B cell (primary cell): ENCODE results near the gene RUNDC3A. TPM values are rescaled to one million over a fixed set of nuclear protein-coding genes. Genes with fewer than 3 reads are reported as not detected.

ENCODE experiments used
- ATAC-seq: fragments of 200-7000 bp; cut with Tn5 transposase; one replicate; pipeline ENCODE4 v1.10.0; 2021; ENCODE audit warnings: low read depth, mild to moderate bottlenecking, moderate number of reproducible peaks, moderate library complexity
- CTCF ChIA-PET: fragments of 350-600 bp; sonication (Branson Sonifier 250); formaldehyde crosslinking; loops from one replicate; lab custom pipeline; 2021; ENCODE audit warnings: antibody characterized with exemption, inconsistent platforms; lab: Charles Lee
- POLR2A ChIA-PET: fragments of 350-600 bp; sonication (Branson Sonifier 250); formaldehyde crosslinking; loops from one replicate; lab custom pipeline; 2021; ENCODE audit warnings: antibody characterized with exemption; lab: Charles Lee
- DNase-seq: peaks from one replicate; pipeline ENCODE4 v3.0.0; 2013
- H2AFZ ChIP-seq: 2 replicates; pipeline ENCODE4 v1.6.1; 2012; ENCODE audit warnings: mild to moderate bottlenecking, low read depth, low read length; ENCODE audit not compliant: insufficient read depth, poor library complexity, severe bottlenecking
- H3K27ac ChIP-seq, 2 donors: 1 replicate in 1 of 2; 2 replicates in 1 of 2; pipeline ENCODE4 v1.5.1; 2012 to 2013; ENCODE audit warnings: low read length in 2 of 2, mild to moderate bottlenecking in 2 of 2, moderate library complexity in 1 of 2
- H3K27me3 ChIP-seq, 4 experiments: fragments of 200-600 bp in 1 of 4; sonication (generic) in 1 of 4; replicated peaks in 1 of 4; 1 replicate in 2 of 4; 2 replicates in 2 of 4; pipeline versions ENCODE4 v1.6.1 to v1.7.0; 2013 to 2016; ENCODE audit warnings: low read length in 3 of 4, mild to moderate bottlenecking in 2 of 4, mixed read lengths in 1 of 4, moderate library complexity in 1 of 4; ENCODE audit not compliant: insufficient read depth in 4 of 4, control insufficient read depth in 3 of 4; ENCODE audit errors: control extremely low read depth in 1 of 4
- H3K36me3 ChIP-seq, 2 experiments: replicated peaks in 1 of 2; 1 replicate in 1 of 2; 2 replicates in 1 of 2; pipeline versions ENCODE4 v1.6.1 to v1.7.1; 2013; ENCODE audit warnings: low read length in 1 of 2; ENCODE audit not compliant: insufficient read depth in 2 of 2, control insufficient read depth in 1 of 2; ENCODE audit errors: control extremely low read depth in 1 of 2, extremely low read depth in 1 of 2
- H3K4me1 ChIP-seq, 2 donors: fragments of 200-600 bp in 1 of 2; sonication (generic) in 1 of 2; 1 replicate in 1 of 2; 2 replicates in 1 of 2; pipeline versions ENCODE4 v1.5.1 to v1.6.1; 2013 to 2017; ENCODE audit warnings: low read length in 2 of 2; ENCODE audit not compliant: control insufficient read depth in 2 of 2, insufficient read depth in 2 of 2
- H3K4me2 ChIP-seq: replicated peaks from 2 replicates; pipeline ENCODE3; 2012; ENCODE audit warnings: mild to moderate bottlenecking, low read depth, low read length; ENCODE audit not compliant: poor library complexity, severe bottlenecking
- H3K4me3 ChIP-seq, 5 experiments: fragments of 200-600 bp in 1 of 5; sonication (generic) in 1 of 5; 1 replicate in 3 of 5; 2 replicates in 2 of 5; pipeline versions ENCODE4 v1.5.1 to v1.7.0; 2011 to 2016; ENCODE audit warnings: low read length in 4 of 5, mild to moderate bottlenecking in 4 of 5, low read depth in 2 of 5, control low read depth in 1 of 5, moderate library complexity in 1 of 5; ENCODE audit not compliant: insufficient read depth in 1 of 5; ENCODE audit errors: control extremely low read depth in 1 of 5, extremely low read depth in 1 of 5
- H3K79me2 ChIP-seq: fragments of 200-600 bp; sonication (generic); one replicate; pipeline ENCODE4 v1.6.0; 2016; ENCODE audit warnings: low read length; ENCODE audit not compliant: control insufficient read depth, insufficient read depth
- H3K9ac ChIP-seq: fragments of 200-600 bp; sonication (generic); 2 replicates; pipeline ENCODE4 v1.6.1; 2017; ENCODE audit warnings: mild to moderate bottlenecking, low read length, moderate library complexity
- H3K9me3 ChIP-seq, 3 donors: one replicate each; pipeline versions ENCODE4 v1.6.1 to v1.7.1; 2013; ENCODE audit warnings: low read length in 2 of 3; ENCODE audit not compliant: control insufficient read depth in 2 of 3, insufficient read depth in 1 of 3; ENCODE audit errors: control extremely low read depth in 1 of 3
- H4K20me1 ChIP-seq: 2 replicates; pipeline ENCODE4 v1.6.0; 2012; ENCODE audit warnings: mild to moderate bottlenecking, low read length; ENCODE audit not compliant: insufficient read depth, control insufficient read depth, poor library complexity, severe bottlenecking
- H3K27ac Mint-ChIP-seq: one replicate; pipeline ENCODE4 v1.8.0; 2021; ENCODE audit warnings: mixed read lengths
- H3K27me3 Mint-ChIP-seq: one replicate; pipeline ENCODE4 v1.8.0; 2021; ENCODE audit warnings: mixed read lengths
- H3K4me1 Mint-ChIP-seq: one replicate; pipeline ENCODE4 v1.8.0; 2021; ENCODE audit warnings: mixed read lengths
- H3K4me3 Mint-ChIP-seq: one replicate; pipeline ENCODE4 v1.8.0; 2021; ENCODE audit warnings: mixed read lengths
- H3K9me3 Mint-ChIP-seq: one replicate; pipeline ENCODE4 v1.8.0; 2022; ENCODE audit warnings: mixed read lengths; ENCODE audit not compliant: insufficient read depth
- EZH2 ChIP-seq: IDR thresholded peaks from 2 replicates; pipeline ENCODE4 v1.6.1; 2012; ENCODE audit warnings: borderline replicate concordance, low read depth, mild to moderate bottlenecking, moderate library complexity, low read length; ENCODE audit not compliant: insufficient read depth, poor library complexity, severe bottlenecking
- WGBS: methylation state at CpG from one replicate; pipeline ENCODE4 v1.1.5; 2013; ENCODE audit warnings: missing lambda C conversion rate; ENCODE audit not compliant: insufficient coverage; 5-methylcytosine and 5-hydroxymethylcytosine counted together
- intact Hi-C: fragments of 100-400 bp; cut with micrococcal nuclease; formaldehyde crosslinking; loops from one replicate; pipeline ENCODE4 v1.10.0; 2022
- polyA plus RNA-seq: library from polyadenylated mRNA; depleted of rRNA; stranded (reverse); fragments of >200 nt; gene quantifications from 2 replicates; pipeline ENCODE4 v1.2.3, GENCODE V29; 2012
- total RNA-seq, 2 donors: library from RNA; stranded (reverse); fragments of 120-200 nt in 1 of 2; gene quantifications; 1 replicate in 1 of 2; 2 replicates in 1 of 2; pipeline versions ENCODE4 v1.2.3 to v1.2.4, GENCODE V29; 2013 to 2022
- TF ChIP-seq, protein P1 (sequence below): fragments of 200-600 bp; IDR thresholded peaks from one replicate; pipeline ENCODE4 v1.8.0; 2022; ENCODE audit warnings: antibody characterized with exemption, mild to moderate bottlenecking

RUNDC3A gene
- total and polyA plus RNA-seq, 2 donors (not counting 1 experiment from before 2014, with no cell fraction given), result 0.19 TPM; not detected in 1

GRCh38 chr17:44314031-44314430 lies 5.6 kb downstream of the RUNDC3A start:
- peaks cover 23 to 28% of the 10 kb centered on the region in 2 donors for H3K4me1 ChIP-seq
- no peaks in the 10 kb centered on the region for H4K20me1 ChIP-seq
- DNase-seq (no peak), ATAC-seq (no peak)
- intact Hi-C loops, result no loop called here
- no peak overlapping the region for H3K4me3 ChIP-seq
- H3K36me3 ChIP-seq, result no peaks in the 10 kb centered on the region
- H3K27ac ChIP-seq, result no peak overlapping the region
- H3K27me3 ChIP-seq, result peaks cover 0 to 56% (median 22%) of the 10 kb centered on the region in 4 experiments
- H3K9me3 ChIP-seq, result peaks cover 0 to 25% (median 0%) of the 10 kb centered on the region in 3 donors
- ChIA-PET POLR2A (interaction anchor here (0.7 to 1.6 kb wide), 3 partner anchors 9 to 93 kb away, joined by 3 to 8 read pairs (median 6); no protein-coding TSS in a partner anchor), CTCF (interaction anchor here (1.1 to 7.3 kb wide), 2 partner anchors 99 to 103 kb away, joined by 3 to 38 read pairs; no protein-coding TSS in a partner anchor)
- peaks cover 5% of the 10 kb centered on the region for H3K9me3 Mint-ChIP-seq
- H3K79me2 ChIP-seq, result no peaks in the 10 kb centered on the region
- H3K27me3 Mint-ChIP-seq, result peaks cover 41% of the 10 kb centered on the region
- no peak overlapping the region for H3K27ac Mint-ChIP-seq
- peak overlapping the region; percentile 57 for H3K4me3 Mint-ChIP-seq
- peaks cover 24% of the 10 kb centered on the region for H3K4me1 Mint-ChIP-seq
- no peak overlapping the region for H3K4me2 ChIP-seq
- TF ChIP-seq, protein P1, sequence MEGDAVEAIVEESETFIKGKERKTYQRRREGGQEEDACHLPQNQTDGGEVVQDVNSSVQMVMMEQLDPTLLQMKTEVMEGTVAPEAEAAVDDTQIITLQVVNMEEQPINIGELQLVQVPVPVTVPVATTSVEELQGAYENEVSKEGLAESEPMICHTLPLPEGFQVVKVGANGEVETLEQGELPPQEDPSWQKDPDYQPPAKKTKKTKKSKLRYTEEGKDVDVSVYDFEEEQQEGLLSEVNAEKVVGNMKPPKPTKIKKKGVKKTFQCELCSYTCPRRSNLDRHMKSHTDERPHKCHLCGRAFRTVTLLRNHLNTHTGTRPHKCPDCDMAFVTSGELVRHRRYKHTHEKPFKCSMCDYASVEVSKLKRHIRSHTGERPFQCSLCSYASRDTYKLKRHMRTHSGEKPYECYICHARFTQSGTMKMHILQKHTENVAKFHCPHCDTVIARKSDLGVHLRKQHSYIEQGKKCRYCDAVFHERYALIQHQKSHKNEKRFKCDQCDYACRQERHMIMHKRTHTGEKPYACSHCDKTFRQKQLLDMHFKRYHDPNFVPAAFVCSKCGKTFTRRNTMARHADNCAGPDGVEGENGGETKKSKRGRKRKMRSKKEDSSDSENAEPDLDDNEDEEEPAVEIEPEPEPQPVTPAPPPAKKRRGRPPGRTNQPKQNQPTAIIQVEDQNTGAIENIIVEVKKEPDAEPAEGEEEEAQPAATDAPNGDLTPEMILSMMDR, result no peak
- no peak for TF ChIP-seq EZH2
- 100% methylated on average over 1 of the region's 7 CpGs for WGBS
- H3K9ac ChIP-seq, result no peak overlapping the region
- H2AFZ ChIP-seq, result no peak overlapping the region

- Histone ChIP-seq H3K79me2 (no peaks in the 10 kb centered on the region), H3K27me3 (peaks cover 0 to 52% (median 22%) of the 10 kb centered on the region in 4 experiments), H3K4me3 (peak overlapping the region in 3 of 5 experiments; percentile 28 to 62 (median 44)), H3K4me2 (peak overlapping the region; percentile 78), H3K9ac (peak overlapping the region; percentile 50), H2AFZ (peak overlapping the region; percentile 65), H3K27ac (no peak overlapping the region), H3K9me3 (peaks cover 0 to 20% (median 0%) of the 10 kb centered on the region in 3 donors), H3K4me1 (peaks cover 19 to 25% of the 10 kb centered on the region in 2 donors), H3K36me3 (peaks cover 0 to 2% of the 10 kb centered on the region in 2 experiments), H4K20me1 (no peaks in the 10 kb centered on the region)
- 50% methylated on average over 1 of the region's 11 CpGs for WGBS
- intact Hi-C loops, result no loop called here
- TF ChIP-seq, protein P1, result no peak
- TF ChIP-seq EZH2, result no peak
- Mint-ChIP-seq H3K4me1 (peaks cover 21% of the 10 kb centered on the region), H3K4me3 (peak overlapping the region; percentile 77), H3K27ac (no peak overlapping the region), H3K27me3 (peaks cover 41% of the 10 kb centered on the region), H3K9me3 (peaks cover 5% of the 10 kb centered on the region)
- POLR2A ChIA-PET, result interaction anchor here (0.6 to 1.6 kb wide), 4 partner anchors 48 to 128 kb away, joined by 3 to 8 read pairs (median 4); partner anchors contain the start of gene TMUB2
- CTCF ChIA-PET, result interaction anchor here (0.6 to 7.3 kb wide), 3 partner anchors 100 to 173 kb away, joined by 3 to 38 read pairs (median 3); no protein-coding TSS in a partner anchor
- ATAC-seq (no peak), DNase-seq (no peak)
These were observed 6.1 kb downstream of the RUNDC3A start for GRCh38 chr17:44314524-44314868.
